ES-I3 (cell line): ENCODE data around the gene GALC.

ENCODE experiments used
- H3K36me3 ChIP-seq: 2 replicates; pipeline ENCODE4 v1.6.1; 2013; ENCODE audit warnings: mild to moderate bottlenecking, low read length, control low read depth, moderate library complexity; ENCODE audit not compliant: insufficient read depth
- H3K4me1 ChIP-seq: 2 replicates; pipeline ENCODE4 v1.6.1; 2013; ENCODE audit warnings: mild to moderate bottlenecking, control low read depth, low read length; ENCODE audit not compliant: insufficient read depth
- H3K9ac ChIP-seq: 2 replicates; pipeline ENCODE4 v1.6.1; 2013; ENCODE audit warnings: low read depth, mild to moderate bottlenecking, low read length, moderate library complexity
- H3K9me3 ChIP-seq: 2 replicates; pipeline ENCODE4 v1.6.1; 2013; ENCODE audit warnings: mild to moderate bottlenecking, low read length, moderate library complexity; ENCODE audit not compliant: control insufficient read depth, insufficient read depth

GALC gene

DNA sequence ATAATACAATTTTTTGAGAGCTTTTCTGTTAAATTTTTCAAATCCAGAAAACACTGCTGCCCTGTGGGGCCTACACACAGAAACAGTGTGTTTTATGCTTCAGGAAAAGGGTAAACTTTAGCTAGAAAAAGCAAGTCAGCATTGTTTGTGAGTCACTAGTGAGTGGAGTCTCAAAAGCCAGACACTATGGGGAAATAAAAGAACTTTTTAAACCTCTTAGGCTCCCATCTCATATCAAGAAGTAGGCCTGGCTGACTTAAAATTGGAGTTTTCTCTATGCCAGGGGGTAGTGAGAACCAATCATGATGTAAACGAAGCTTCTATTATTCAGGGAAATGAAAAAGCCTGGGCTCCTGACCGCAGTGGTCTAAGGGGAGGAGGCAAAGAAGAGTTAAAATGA is 24.6 kb upstream of the GALC start:
- Histone ChIP-seq H3K36me3 (no peaks in the 10 kb centered on the region), H3K9ac (no peak overlapping the region), H3K4me1 (no peaks in the 10 kb centered on the region), H3K9me3 (no peaks in the 10 kb centered on the region)

DNA sequence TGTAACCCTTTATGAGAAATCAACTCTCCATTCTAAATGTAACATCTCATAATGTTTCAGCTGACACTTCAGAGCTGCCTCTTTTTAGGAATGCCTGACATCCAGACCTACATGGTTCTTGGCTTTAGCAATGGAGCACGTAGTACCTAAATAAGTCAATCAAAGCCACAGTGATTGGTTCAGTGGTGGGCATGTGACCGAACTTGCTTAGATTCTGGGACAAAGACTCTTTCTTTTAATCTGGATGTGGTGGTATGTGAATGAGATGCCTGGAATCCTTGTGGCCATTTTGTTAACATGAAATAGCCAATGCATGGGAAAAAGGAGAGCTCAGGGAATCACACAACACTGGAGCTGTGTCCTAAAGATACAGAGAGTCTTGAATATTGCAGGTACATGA is 23.8 kb upstream of the GALC start:
- no peak overlapping the region for H3K9ac ChIP-seq
- H3K4me1 ChIP-seq = no peaks in the 10 kb centered on the region
- no peaks in the 10 kb centered on the region for H3K36me3 ChIP-seq
- H3K9me3 ChIP-seq = no peaks in the 10 kb centered on the region

DNA sequence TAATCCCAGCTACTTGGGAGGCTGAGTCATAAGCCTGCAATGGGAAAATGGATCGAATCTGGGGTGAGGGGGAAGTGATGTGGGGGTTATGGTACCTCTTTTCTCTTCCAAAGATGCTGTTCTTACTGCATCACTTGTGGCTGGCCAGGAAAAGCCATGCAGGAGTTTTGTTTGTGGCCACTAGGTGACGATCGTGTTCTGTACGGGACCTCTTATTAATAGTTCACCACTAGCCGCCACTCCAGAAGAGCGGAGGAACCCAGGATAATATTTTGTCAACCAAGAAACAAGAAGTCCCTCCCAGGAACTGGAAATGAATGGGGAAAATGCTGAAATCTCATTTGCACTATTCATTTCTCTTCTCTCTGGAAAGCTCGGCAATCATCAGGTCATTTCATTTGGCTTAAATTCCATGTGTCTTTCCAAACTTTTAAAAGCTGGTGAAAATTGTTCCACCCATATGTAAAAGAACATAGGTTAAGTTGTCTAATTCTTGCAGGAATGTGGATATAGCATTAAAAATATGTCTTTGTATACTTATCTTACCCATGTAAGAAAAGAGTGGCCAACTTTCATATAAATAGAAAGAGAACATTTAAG is 20.9 kb upstream of the GALC start:
- H3K36me3 ChIP-seq = no peaks in the 10 kb centered on the region
- no peak overlapping the region for H3K9ac ChIP-seq
- H3K9me3 ChIP-seq = no peaks in the 10 kb centered on the region
- H3K4me1 ChIP-seq = no peaks in the 10 kb centered on the region

DNA sequence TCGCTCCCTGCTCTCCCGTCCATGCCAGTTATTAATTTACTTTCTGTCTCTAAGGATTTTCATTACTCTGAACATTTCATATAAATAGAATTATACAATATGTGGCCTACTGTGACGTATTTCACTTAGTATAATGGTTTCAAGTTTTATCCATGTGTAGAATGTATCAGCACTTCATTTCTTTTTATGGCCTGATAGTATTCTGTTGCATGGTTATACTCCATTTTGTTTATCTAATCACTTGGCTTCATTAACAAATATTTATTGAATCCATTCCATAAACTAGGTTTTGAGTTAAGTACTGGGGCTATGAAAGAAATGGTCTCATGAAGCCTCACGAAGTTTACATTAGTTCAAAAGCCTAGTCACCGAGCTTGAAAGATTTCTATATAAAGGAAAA is 19.5 kb upstream of the GALC start:
- Histone ChIP-seq H3K4me1 (no peaks in the 10 kb centered on the region), H3K9me3 (no peaks in the 10 kb centered on the region), H3K36me3 (no peaks in the 10 kb centered on the region), H3K9ac (no peak overlapping the region)

DNA sequence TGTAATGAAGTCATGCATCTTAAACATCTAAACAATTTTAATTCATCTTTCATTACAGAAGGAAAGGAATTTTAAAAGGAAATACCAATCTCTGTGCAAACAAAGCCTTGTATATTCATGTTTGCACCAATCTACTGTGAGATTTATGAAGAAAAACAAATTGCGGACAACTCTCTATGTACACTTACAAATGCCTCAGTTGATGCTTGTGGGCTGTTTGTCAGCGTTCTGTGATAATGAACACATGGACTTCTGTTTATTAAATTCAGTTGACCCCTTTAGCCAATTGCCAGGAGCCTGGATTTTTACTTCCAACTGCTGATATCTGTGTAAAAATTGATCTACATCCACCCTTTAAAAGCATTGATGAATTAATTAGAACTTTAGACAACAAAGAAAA is 17.3 kb upstream of the GALC start:
- no peaks in the 10 kb centered on the region for H3K4me1 ChIP-seq
- no peak overlapping the region for H3K9ac ChIP-seq
- H3K36me3 ChIP-seq = no peaks in the 10 kb centered on the region
- H3K9me3 ChIP-seq = no peaks in the 10 kb centered on the region

DNA sequence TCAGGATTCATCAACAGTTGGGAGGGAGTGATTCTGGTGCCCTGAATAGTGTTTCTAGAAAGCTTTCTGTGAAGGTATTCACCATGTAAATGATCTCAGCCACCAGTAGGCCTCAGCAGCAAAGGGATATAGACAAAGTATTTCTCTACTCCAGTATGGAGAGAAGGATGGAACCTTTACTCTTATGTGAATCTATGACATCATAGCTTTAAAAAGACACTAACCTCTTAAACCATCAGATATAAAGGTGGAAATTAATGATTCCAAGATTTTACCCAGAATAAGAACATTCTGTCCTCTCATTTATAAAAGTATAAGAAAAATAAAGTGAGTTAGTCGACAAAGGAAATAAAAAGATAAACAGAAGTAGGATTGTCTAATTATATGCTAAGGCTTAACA is 16.5 kb upstream of the GALC start:
- H3K4me1 ChIP-seq = no peaks in the 10 kb centered on the region

DNA sequence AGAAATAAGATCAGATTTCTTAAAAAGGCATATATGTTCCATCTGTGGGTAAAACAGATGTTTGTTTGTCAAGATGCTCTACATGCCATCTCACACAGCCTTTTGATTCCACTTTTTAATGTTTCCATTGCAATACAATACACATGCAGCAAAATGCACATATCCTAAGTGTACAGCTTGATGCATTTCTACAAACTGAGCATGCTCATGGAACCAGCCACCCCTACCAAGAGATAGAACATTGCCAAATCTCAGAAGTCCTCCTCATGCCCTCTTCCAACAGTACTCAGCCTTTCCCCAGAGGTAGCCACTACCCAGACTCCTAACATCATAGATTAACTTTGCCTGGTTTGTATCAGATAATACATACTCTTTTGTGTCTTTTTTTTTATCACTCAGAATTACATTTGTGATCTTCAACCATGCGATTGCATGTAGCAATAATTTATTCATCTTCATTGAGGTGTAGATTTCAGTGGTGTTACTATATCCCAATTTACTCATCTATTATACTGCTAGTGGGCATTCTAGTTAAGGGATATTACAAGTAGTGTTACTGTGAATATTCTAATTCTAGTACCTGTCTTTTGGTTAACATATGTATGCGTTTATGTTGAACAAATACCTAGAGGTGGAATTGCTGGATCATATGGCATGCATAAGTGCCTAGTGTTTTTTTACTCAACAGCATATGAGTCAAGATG is 15.2 kb upstream of the GALC start:
- H3K36me3 ChIP-seq = no peaks in the 10 kb centered on the region
- H3K4me1 ChIP-seq = no peaks in the 10 kb centered on the region
- H3K9me3 ChIP-seq = no peaks in the 10 kb centered on the region
- H3K9ac ChIP-seq = no peak overlapping the region

More for the DNA sequence above, 16.5 kb upstream of the GALC start:
- Histone ChIP-seq H3K9ac (no peak overlapping the region), H3K36me3 (no peaks in the 10 kb centered on the region), H3K9me3 (no peaks in the 10 kb centered on the region)

DNA sequence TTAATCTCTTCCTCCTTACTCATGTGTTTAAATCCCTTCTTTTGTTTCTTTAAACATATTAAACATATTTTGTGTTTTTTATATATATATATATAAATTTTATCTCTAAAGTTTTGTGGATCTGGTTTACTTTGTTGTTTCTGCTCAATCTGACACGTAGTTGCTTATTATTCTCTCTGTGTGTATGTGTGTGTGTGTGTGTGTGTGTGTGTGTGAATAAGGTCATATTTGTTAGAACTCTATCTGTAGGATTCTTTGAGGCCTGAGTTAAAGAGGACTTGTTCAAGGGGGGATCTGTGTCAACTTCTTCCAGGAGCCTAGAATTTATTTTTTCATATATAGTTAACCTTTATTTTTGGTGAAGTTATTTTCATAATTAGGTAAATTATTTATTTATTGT is 14.6 kb upstream of the GALC start:
- no peak overlapping the region for H3K9ac ChIP-seq
- no peaks in the 10 kb centered on the region for H3K36me3 ChIP-seq
- H3K4me1 ChIP-seq = no peaks in the 10 kb centered on the region
- no peaks in the 10 kb centered on the region for H3K9me3 ChIP-seq

DNA sequence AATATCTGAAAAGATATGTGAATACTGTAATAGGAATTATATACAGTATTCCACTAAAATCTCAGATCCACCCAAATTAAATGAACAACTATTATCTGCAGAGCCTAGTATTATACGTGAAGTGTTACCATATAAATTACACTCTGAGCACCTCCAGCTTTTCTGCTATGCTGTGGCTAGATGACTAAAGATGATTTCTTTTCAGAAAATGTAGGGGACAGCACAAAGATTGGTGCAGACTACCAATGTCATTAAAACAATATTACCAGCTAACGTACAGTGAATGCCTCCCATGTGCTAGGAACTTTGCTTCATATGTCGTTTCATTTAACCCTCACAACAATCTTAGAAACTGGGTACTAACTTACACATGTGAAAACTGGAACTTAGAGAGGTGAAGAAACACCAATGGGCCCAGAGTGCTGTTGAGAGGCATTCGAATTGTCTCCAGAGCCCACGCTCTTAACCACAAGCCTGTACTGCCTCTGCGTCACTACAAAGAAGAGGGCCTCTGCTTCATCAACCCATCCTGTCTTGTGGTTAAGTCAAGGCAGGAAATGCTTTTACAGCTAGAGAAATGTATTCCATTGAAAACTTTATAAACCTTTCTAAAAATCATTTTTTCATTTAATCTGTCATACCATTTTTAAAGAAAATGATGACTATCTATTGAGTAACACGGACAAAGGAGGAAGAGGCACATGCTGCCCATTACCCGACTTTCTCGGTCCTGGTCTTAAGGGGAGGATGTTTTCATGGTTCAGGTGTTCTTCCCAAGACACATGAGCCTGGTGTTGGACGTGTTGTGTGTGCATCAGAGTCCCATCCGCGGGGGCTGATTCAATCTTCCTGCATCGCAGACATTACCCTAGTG is 13.2 kb upstream of the GALC start:
- Histone ChIP-seq H3K4me1 (no peaks in the 10 kb centered on the region), H3K9me3 (no peaks in the 10 kb centered on the region), H3K36me3 (no peaks in the 10 kb centered on the region), H3K9ac (no peak overlapping the region)

DNA sequence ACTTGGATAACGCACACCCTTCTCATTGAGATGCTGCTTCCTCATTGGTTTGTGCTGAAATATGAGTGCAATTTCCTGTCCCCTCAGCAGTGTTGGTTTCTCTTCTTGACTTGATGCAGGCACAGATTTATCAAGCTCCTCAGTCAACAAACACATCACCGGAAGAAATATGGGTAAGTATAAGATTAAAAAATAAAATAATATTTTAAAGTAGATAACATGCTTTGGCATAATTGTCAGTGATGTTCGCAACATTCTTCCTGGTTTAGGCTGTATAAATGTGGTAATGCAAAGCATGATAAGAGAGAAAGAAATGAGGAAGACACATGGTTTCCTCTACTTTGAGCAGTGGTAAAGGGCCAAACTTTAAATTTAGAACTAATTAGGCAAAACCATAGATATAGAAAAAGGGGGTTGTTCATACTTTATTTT is 12.1 kb upstream of the GALC start, which contains the start of gene GPR65:
Gene GPR65 (plus strand): TSS at position 86 of the 432 bp plus-strand sequence. CDS start 5,713 bp downstream, outside the sequence.
- no peak within 1 kb of the TSS for H3K9ac ChIP-seq
- no peaks in the 10 kb centered on the region for H3K36me3 ChIP-seq
- H3K9me3 ChIP-seq = no peaks in the 10 kb centered on the region
- H3K4me1 ChIP-seq = no peaks in the 10 kb centered on the region

DNA sequence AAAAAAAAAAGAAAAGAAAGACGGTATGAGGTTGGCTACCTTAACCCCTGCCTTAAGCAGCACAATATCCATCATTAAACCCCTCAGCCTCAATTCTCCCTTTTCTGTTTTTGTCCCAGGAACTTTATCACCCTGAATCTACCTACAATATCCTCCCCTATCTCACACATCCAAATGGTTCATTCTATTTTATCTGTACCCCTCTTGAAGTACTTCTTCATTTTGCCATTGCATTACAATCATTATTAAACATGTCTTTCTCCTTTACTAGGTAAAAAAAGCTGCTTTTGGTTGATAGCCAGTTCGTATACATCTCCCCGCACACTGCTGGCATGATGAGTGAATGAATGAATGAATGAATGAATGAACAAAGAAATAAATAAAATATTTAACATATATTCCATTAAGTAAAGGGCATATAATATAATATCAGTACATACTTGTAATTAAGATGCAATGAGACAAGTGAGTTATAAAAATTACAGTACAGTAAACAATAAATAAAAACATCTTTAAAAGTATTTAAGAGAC is 11.6 kb upstream of the GALC start:
- no peaks in the 10 kb centered on the region for H3K4me1 ChIP-seq
- H3K9me3 ChIP-seq = no peaks in the 10 kb centered on the region
- no peak overlapping the region for H3K9ac ChIP-seq
- H3K36me3 ChIP-seq = no peaks in the 10 kb centered on the region

DNA sequence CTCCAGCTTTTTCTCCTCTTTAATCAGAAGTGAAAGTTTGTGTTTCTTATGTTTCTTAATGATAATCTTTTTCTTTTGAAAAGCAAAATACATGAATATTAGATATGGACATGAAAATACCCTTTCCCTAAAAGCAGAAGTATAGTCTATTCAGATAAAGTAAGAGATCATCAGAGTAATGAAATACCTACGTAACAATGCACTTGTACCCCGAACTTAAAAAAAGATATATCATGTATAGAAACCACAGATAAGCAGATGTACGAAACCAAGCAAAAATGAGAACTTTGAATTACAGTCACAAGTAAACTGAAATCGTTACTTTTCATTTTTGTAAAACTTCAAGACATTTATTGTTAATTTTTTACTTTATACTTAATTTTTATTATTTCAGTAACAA is 10.4 kb upstream of the GALC start:
- H3K36me3 ChIP-seq = no peaks in the 10 kb centered on the region
- H3K9ac ChIP-seq = no peak overlapping the region
- no peaks in the 10 kb centered on the region for H3K9me3 ChIP-seq
- no peaks in the 10 kb centered on the region for H3K4me1 ChIP-seq

DNA sequence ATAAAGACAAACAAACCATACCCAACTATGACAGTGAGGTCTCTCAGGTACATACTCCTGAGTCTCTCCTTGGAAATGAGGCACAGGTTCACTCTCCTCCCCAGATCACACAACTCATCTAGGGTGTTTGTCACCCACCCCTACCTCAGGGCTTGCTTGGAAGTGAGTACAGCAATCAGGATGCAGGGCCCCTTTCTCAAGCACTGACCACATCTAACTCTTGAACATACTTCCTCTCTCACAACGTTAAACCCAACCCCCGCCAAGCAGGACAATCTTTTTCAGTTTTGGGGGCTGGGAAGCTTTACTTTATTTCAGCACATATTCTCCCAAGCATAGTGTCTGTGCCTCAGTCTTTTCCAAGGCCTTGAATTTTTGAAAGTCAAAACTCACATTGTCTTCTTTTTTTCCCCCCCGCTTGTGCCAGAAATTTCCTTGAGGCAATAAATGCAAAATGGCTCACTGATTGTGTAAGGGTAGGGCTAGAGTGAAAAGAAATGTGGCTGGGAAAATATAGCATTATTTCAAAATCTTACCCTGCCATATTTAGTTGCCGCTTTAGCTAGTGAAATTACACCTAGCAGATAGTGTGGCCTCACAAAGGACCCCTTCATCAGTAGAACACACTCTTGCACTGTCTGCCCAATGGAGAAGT is 9.6 kb upstream of the GALC start:
- no peaks in the 10 kb centered on the region for H3K36me3 ChIP-seq
- H3K4me1 ChIP-seq = no peaks in the 10 kb centered on the region
- H3K9me3 ChIP-seq = no peaks in the 10 kb centered on the region
- no peak overlapping the region for H3K9ac ChIP-seq

DNA sequence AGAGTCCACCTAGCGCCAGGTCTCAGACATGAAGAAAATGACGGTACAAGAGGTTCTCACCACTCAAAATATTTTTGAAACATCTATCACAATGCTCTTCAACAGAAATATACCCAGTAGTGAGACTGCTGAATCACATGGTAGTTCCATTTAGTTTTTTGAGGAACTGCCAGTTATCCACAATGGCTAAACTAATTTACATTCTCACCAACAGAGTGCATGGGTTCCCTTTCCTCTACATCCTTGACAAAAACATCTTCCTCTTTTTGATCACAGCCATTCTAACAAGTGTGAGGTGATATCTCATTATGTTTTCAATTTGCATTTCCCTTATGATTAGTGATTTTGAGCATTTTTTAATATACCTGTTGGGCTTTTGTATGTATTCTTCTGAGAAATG is 6.3 kb upstream of the GALC start:
- no peak overlapping the region for H3K9ac ChIP-seq
- H3K4me1 ChIP-seq = peaks cover 5% of the 10 kb centered on the region
- no peaks in the 10 kb centered on the region for H3K36me3 ChIP-seq
- H3K9me3 ChIP-seq = no peaks in the 10 kb centered on the region
